NT2/D1 (cell line): ENCODE measurements around the gene ANKRD55.

Experiments
- SUZ12 ChIP-seq: IDR thresholded peaks from 2 replicates; pipeline ENCODE4 v1.6.1; 2011; ENCODE audit not compliant: insufficient read length, insufficient read depth; ENCODE audit errors: extremely low read depth
- YY1 ChIP-seq: IDR thresholded peaks from 2 replicates; pipeline ENCODE4 v1.6.1; 2011; ENCODE audit not compliant: insufficient read length, insufficient read depth
- ZNF274 ChIP-seq: IDR thresholded peaks from 2 replicates; pipeline ENCODE4 v1.6.1; 2011; ENCODE audit warnings: mild to moderate bottlenecking, low read depth, low read length

GRCh38 chr5:56195016-56195415 is 38.1 kb downstream of the ANKRD55 start:
- TF ChIP-seq SUZ12 (no peak), YY1 (no peak), ZNF274 (no peak)
